ENCODE results near the gene UNC5C.

- TF ChIP-seq CHD1 (IDR thresholded peaks at IDR 0.05; ENCODE audit: low read depth, low read length): no peak
- TF ChIP-seq, protein P1, sequence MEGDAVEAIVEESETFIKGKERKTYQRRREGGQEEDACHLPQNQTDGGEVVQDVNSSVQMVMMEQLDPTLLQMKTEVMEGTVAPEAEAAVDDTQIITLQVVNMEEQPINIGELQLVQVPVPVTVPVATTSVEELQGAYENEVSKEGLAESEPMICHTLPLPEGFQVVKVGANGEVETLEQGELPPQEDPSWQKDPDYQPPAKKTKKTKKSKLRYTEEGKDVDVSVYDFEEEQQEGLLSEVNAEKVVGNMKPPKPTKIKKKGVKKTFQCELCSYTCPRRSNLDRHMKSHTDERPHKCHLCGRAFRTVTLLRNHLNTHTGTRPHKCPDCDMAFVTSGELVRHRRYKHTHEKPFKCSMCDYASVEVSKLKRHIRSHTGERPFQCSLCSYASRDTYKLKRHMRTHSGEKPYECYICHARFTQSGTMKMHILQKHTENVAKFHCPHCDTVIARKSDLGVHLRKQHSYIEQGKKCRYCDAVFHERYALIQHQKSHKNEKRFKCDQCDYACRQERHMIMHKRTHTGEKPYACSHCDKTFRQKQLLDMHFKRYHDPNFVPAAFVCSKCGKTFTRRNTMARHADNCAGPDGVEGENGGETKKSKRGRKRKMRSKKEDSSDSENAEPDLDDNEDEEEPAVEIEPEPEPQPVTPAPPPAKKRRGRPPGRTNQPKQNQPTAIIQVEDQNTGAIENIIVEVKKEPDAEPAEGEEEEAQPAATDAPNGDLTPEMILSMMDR (conservative IDR thresholded peaks at IDR 0.05; ENCODE audit: low read depth, low read length): no peak
- no peak for TF ChIP-seq BHLHE40 (IDR thresholded peaks at IDR 0.05; ENCODE audit: low read depth, low read length)
- TF ChIP-seq MAFK (IDR thresholded peaks at IDR 0.05; ENCODE audit: low read depth, low read length): peak; percentile 96
- TF ChIP-seq MAZ (IDR thresholded peaks at IDR 0.05; ENCODE audit: borderline replicate concordance, low read depth, low read length): no peak
- no peak for TF ChIP-seq RCOR1 (IDR thresholded peaks at IDR 0.05; ENCODE audit: insufficient replicate concordance, low read length)
- no peak for TF ChIP-seq POLR2A (IDR thresholded peaks at IDR 0.05; ENCODE audit: low read depth, low read length)
- no peak for TF ChIP-seq MXI1 (IDR thresholded peaks at IDR 0.05; ENCODE audit: borderline replicate concordance, low read depth, low read length)
- TF ChIP-seq SMC3 (IDR thresholded peaks at IDR 0.05; ENCODE audit: low read depth, low read length): no peak
- no peak for TF ChIP-seq CEBPB (IDR thresholded peaks at IDR 0.05; ENCODE audit: low read depth, low read length)
- no peak for TF ChIP-seq USF2 (IDR thresholded peaks at IDR 0.05; ENCODE audit: low read depth, low read length)
- no peak for TF ChIP-seq RAD21 (IDR thresholded peaks at IDR 0.05; ENCODE audit: low read length)
- no peak for TF ChIP-seq NFE2L2 (IDR thresholded peaks at IDR 0.05; ENCODE audit: low read depth, low read length)
- TF ChIP-seq ELK1 (IDR thresholded peaks at IDR 0.05; ENCODE audit: borderline replicate concordance, low read depth, low read length): no peak
Measured at GRCh38 chr4:95505799-95506198, 43.0 kb downstream of the UNC5C start.
